Measurements from ENCODE around the gene ELANE. TPM values are rescaled to one million over a fixed set of nuclear protein-coding genes. Genes with fewer than 3 reads are reported as not detected.
A peak's percentile ranks its signal among the peaks of the same experiment; 100 is the strongest.
"Not testable (repeated sequence)": the region's sequence is repeated elsewhere in the genome, so short reads cannot be mapped to it uniquely, and the experiment has no call there.

The ELANE gene
- total and polyA plus RNA-seq, 2 donors from 2014 or later: 0.85 TPM; not detected in 1

GRCh38 chr19:815775-816499 is 36.2 kb upstream of the ELANE start:
- DNase-seq (no peak), FAIRE-seq (no peak)
- no peak overlapping the region for H3K9ac ChIP-seq (ENCODE audit: low read length in 3 of 3)
- TF ChIP-seq, protein P1, sequence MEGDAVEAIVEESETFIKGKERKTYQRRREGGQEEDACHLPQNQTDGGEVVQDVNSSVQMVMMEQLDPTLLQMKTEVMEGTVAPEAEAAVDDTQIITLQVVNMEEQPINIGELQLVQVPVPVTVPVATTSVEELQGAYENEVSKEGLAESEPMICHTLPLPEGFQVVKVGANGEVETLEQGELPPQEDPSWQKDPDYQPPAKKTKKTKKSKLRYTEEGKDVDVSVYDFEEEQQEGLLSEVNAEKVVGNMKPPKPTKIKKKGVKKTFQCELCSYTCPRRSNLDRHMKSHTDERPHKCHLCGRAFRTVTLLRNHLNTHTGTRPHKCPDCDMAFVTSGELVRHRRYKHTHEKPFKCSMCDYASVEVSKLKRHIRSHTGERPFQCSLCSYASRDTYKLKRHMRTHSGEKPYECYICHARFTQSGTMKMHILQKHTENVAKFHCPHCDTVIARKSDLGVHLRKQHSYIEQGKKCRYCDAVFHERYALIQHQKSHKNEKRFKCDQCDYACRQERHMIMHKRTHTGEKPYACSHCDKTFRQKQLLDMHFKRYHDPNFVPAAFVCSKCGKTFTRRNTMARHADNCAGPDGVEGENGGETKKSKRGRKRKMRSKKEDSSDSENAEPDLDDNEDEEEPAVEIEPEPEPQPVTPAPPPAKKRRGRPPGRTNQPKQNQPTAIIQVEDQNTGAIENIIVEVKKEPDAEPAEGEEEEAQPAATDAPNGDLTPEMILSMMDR (IDR thresholded peaks at IDR 0.05; ENCODE audit: borderline replicate concordance, extremely low read depth, insufficient read depth): no peak
- no peaks in the 10 kb centered on the region for H3K27me3 ChIP-seq (ENCODE audit: control insufficient read depth, insufficient read depth, low read length)
- no peaks in the 10 kb centered on the region for H3K9me3 ChIP-seq (ENCODE audit: control insufficient read depth in 2 of 3, insufficient read depth in 1 of 3, low read length in 3 of 3)
- peaks cover 0 to 2% (median 0%) of the 10 kb centered on the region in 3 donors for H3K36me3 ChIP-seq (ENCODE audit: control insufficient read depth in 2 of 3, insufficient read depth in 3 of 3, low read length in 3 of 3)
- no peaks in the 10 kb centered on the region for H3K4me1 ChIP-seq (ENCODE audit: control insufficient read depth in 2 of 3, insufficient read depth in 2 of 3, low read depth in 1 of 3, low read length in 3 of 3)
- intact Hi-C loops (cut with DNase I): no loop called here
- H3K27ac ChIP-seq (ENCODE audit: low read depth in 2 of 2, low read length in 2 of 2): no peak overlapping the region
- no peak overlapping the region for H3K4me3 ChIP-seq (ENCODE audit: low read length in 3 of 3)

- Histone ChIP-seq H3K27me3 (ENCODE audit: control insufficient read depth, insufficient read depth, low read length) (no peaks in the 10 kb centered on the region), H3K4me3 (ENCODE audit: low read length in 3 of 3) (peak overlapping the region in 1 of 3 donors; percentile 1), H3K27ac (ENCODE audit: low read depth in 2 of 2, low read length in 2 of 2) (no peak overlapping the region), H3K4me1 (ENCODE audit: control insufficient read depth in 2 of 3, insufficient read depth in 2 of 3, low read depth in 1 of 3, low read length in 3 of 3) (no peaks in the 10 kb centered on the region), H3K9me3 (ENCODE audit: control insufficient read depth in 2 of 3, insufficient read depth in 1 of 3, low read length in 3 of 3) (no peaks in the 10 kb centered on the region), H3K9ac (ENCODE audit: low read length in 3 of 3) (no peak overlapping the region), H3K36me3 (ENCODE audit: control insufficient read depth in 2 of 3, insufficient read depth in 3 of 3, low read length in 3 of 3) (peaks cover 0 to 2% (median 0%) of the 10 kb centered on the region in 3 donors)
- FAIRE-seq: no peak
- intact Hi-C loops (cut with DNase I): no loop called here
- DNase-seq: no peak
- TF ChIP-seq, protein P1 (IDR thresholded peaks at IDR 0.05; ENCODE audit: borderline replicate concordance, extremely low read depth, insufficient read depth): no peak
These were observed 35.6 kb upstream of the ELANE start for GRCh38 chr19:816500-816857.

- DNase-seq; FAIRE-seq; H3K9ac ChIP-seq (ENCODE audit: low read length in 3 of 3); intact Hi-C loops (cut with DNase I); H3K4me3 ChIP-seq (ENCODE audit: low read length in 3 of 3); H3K4me1 ChIP-seq (ENCODE audit: control insufficient read depth in 2 of 3, insufficient read depth in 2 of 3, low read depth in 1 of 3, low read length in 3 of 3); H3K27me3 ChIP-seq (ENCODE audit: control insufficient read depth, insufficient read depth, low read length); H3K36me3 ChIP-seq (ENCODE audit: control insufficient read depth in 2 of 3, insufficient read depth in 3 of 3, low read length in 3 of 3); H3K27ac ChIP-seq (ENCODE audit: low read depth in 2 of 2, low read length in 2 of 2); H3K9me3 ChIP-seq (ENCODE audit: control insufficient read depth in 2 of 3, insufficient read depth in 1 of 3, low read length in 3 of 3): not testable (repeated sequence)
These were observed 31.9 kb upstream of the ELANE start for GRCh38 chr19:820212-820611.

DNA sequence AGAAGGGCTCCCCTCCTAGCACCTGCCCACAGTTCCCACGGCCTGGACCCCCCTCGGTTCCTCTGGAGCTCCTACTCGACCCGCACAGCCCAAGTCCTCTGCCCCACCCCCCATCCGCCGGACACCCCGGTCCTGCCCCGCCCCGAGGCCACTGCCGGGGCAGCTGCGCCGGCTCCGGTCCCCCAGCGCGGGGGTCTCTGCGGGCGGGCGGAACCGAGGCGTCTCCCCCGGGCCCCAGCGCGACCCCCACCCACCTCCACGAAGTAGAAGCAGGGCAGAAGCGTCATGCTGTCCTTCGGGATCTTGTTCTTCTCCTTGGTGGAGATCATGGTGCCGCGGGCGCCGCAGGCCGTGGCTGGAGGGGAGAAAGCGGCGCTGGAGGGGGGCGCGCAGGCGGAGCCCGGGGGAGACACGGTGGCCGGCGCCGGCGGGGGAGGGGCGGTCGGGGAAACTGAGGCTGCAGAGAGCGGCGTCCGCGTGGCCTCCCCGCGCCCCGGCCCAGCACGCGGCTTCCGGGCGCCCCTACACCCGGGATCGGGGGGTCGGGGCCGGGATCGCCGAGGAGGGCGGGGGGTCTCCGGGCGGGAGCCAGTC is 30.8 kb upstream of the ELANE start:
- Histone ChIP-seq H3K27ac (ENCODE audit: low read depth in 2 of 2, low read length in 2 of 2) (no peak overlapping the region), H3K4me1 (ENCODE audit: control insufficient read depth in 2 of 3, insufficient read depth in 2 of 3, low read depth in 1 of 3, low read length in 3 of 3) (no peaks in the 10 kb centered on the region), H3K27me3 (ENCODE audit: control insufficient read depth, insufficient read depth, low read length) (no peaks in the 10 kb centered on the region), H3K36me3 (ENCODE audit: control insufficient read depth in 2 of 3, insufficient read depth in 3 of 3, low read length in 3 of 3) (no peaks in the 10 kb centered on the region), H3K9me3 (ENCODE audit: control insufficient read depth in 2 of 3, insufficient read depth in 1 of 3, low read length in 3 of 3) (no peaks in the 10 kb centered on the region), H3K4me3 (ENCODE audit: low read length in 3 of 3) (no peak overlapping the region), H3K9ac (ENCODE audit: low read length in 3 of 3) (no peak overlapping the region)
- DNase-seq (peak in 2 of 5 donors; percentile 69 to 80), FAIRE-seq (no peak)
- TF ChIP-seq, protein P1 (IDR thresholded peaks at IDR 0.05; ENCODE audit: borderline replicate concordance, extremely low read depth, insufficient read depth): no peak
- intact Hi-C loops (cut with DNase I): no loop called here
